ENCODE data around the gene PPIP5K1.

PPIP5K1 gene

GRCh38 chr15:43488790-43489189, 101.2 kb downstream of the PPIP5K1 start:
- no peak for TF ChIP-seq CTCF (IDR thresholded peaks at IDR 0.05; ENCODE audit: borderline replicate concordance, control extremely low read depth, extremely low read depth, insufficient read depth, missing control alignments)
- DNase-seq (ENCODE audit: low spot score): no peak
- in situ Hi-C loops (cut with MboI; ENCODE audit: low sequenced_read_pairs, unreplicated experiment): no loop called here

GRCh38 chr15:43487271-43487895, 102.6 kb downstream of the PPIP5K1 start:
- in situ Hi-C loops (cut with MboI; ENCODE audit: low sequenced_read_pairs, unreplicated experiment): no loop called here
- DNase-seq (ENCODE audit: low spot score): no peak
- TF ChIP-seq CTCF (IDR thresholded peaks at IDR 0.05; ENCODE audit: borderline replicate concordance, control extremely low read depth, extremely low read depth, insufficient read depth, missing control alignments): no peak

- DNase-seq (ENCODE audit: low spot score): no peak
- TF ChIP-seq CTCF (IDR thresholded peaks at IDR 0.05; ENCODE audit: borderline replicate concordance, control extremely low read depth, extremely low read depth, insufficient read depth, missing control alignments): no peak
- in situ Hi-C loops (cut with MboI; ENCODE audit: low sequenced_read_pairs, unreplicated experiment): no loop called here
Measured at GRCh38 chr15:43484455-43484854, 105.6 kb downstream of the PPIP5K1 start.

Measured in GM13976 (cell line).